CD14-positive monocyte (primary cell): ENCODE measurements around the gene TNFRSF1A. TPM values are rescaled to one million over a fixed set of nuclear protein-coding genes. Genes with fewer than 3 reads are reported as not detected.

Source experiments
- DNase-seq, 3 donors: peaks; one replicate each; pipeline ENCODE4 v3.0.0-alpha.2; 2011 to 2022
- H2AFZ ChIP-seq: 2 replicates; pipeline ENCODE4 v1.6.0; 2012; ENCODE audit warnings: mild to moderate bottlenecking, low read depth, low read length, inconsistent platforms; ENCODE audit not compliant: insufficient read depth, poor library complexity, severe bottlenecking
- H3K27ac ChIP-seq, 2 donors: 1 replicate in 1 of 2; 2 replicates in 1 of 2; pipeline ENCODE4 v1.5.1; 2012 to 2013; ENCODE audit warnings: low read length in 2 of 2, control low read depth in 1 of 2, inconsistent platforms in 1 of 2, low read depth in 1 of 2, mild to moderate bottlenecking in 1 of 2
- H3K27me3 ChIP-seq, 2 donors: one replicate each; pipeline versions ENCODE4 v1.6.0 to v1.6.1; 2011 to 2013; ENCODE audit warnings: low read length in 2 of 2; ENCODE audit not compliant: control insufficient read depth in 2 of 2, insufficient read depth in 2 of 2
- H3K36me3 ChIP-seq, 2 donors: replicated peaks in 1 of 2; 1 replicate in 1 of 2; 2 replicates in 1 of 2; pipeline versions ENCODE4 v1.5.1 to v1.6.1; 2012 to 2013; ENCODE audit warnings: low read length in 2 of 2, control low read depth in 1 of 2, inconsistent platforms in 1 of 2, mild to moderate bottlenecking in 1 of 2; ENCODE audit not compliant: insufficient read depth in 2 of 2, control insufficient read depth in 1 of 2
- H3K4me1 ChIP-seq, 2 donors: 1 replicate in 1 of 2; 2 replicates in 1 of 2; pipeline versions ENCODE4 v1.5.1 to v1.6.1; 2012 to 2013; ENCODE audit warnings: low read length in 2 of 2, control low read depth in 1 of 2, inconsistent platforms in 1 of 2, mild to moderate bottlenecking in 1 of 2, moderate library complexity in 1 of 2; ENCODE audit not compliant: insufficient read depth in 2 of 2, control insufficient read depth in 1 of 2
- H3K4me2 ChIP-seq: replicated peaks from 2 replicates; pipeline ENCODE3; 2012; ENCODE audit warnings: low read length, moderate library complexity, mild to moderate bottlenecking; ENCODE audit not compliant: poor library complexity, severe bottlenecking; ENCODE audit errors: extremely low read depth
- H3K4me3 ChIP-seq, 3 experiments: fragments of 200-600 bp in 1 of 3; sonication (generic) in 1 of 3; replicated peaks in 1 of 3; 1 replicate in 2 of 3; 2 replicates in 1 of 3; pipeline ENCODE4 v1.5.1; 2011 to 2013; ENCODE audit warnings: low read length in 3 of 3, mild to moderate bottlenecking in 3 of 3, control low read depth in 2 of 3, low read depth in 2 of 3, inconsistent platforms in 1 of 3, moderate library complexity in 1 of 3
- H3K79me2 ChIP-seq: 2 replicates; pipeline ENCODE4 v1.6.0; 2012; ENCODE audit warnings: mild to moderate bottlenecking, control low read depth, inconsistent platforms, low read length, moderate library complexity; ENCODE audit not compliant: insufficient read depth
- H3K9ac ChIP-seq: 2 replicates; pipeline ENCODE4 v1.6.0; 2017; ENCODE audit warnings: low read length, mild to moderate bottlenecking; ENCODE audit not compliant: insufficient read depth, poor library complexity, severe bottlenecking
- H3K9me3 ChIP-seq, 2 donors: replicated peaks in 1 of 2; 1 replicate in 1 of 2; 2 replicates in 1 of 2; pipeline versions ENCODE4 v1.5.1 to v1.6.1; 2012 to 2013; ENCODE audit warnings: low read length in 2 of 2, control low read depth in 1 of 2; ENCODE audit not compliant: control insufficient read depth in 1 of 2, insufficient read depth in 1 of 2
- H4K20me1 ChIP-seq: 2 replicates; pipeline ENCODE4 v1.6.0; 2012; ENCODE audit warnings: mild to moderate bottlenecking, low read length, control low read depth, moderate library complexity; ENCODE audit not compliant: insufficient read depth
- H3K27ac Mint-ChIP-seq, 7 donors: one replicate each; pipeline ENCODE4 v1.8.0; 2020; ENCODE audit warnings: mild to moderate bottlenecking in 7 of 7, mixed read lengths in 7 of 7, moderate library complexity in 6 of 7, inconsistent platforms in 2 of 7
- H3K27me3 Mint-ChIP-seq, 3 donors: one replicate each; pipeline ENCODE4 v1.8.0; 2021 to 2022; ENCODE audit warnings: low read depth in 3 of 3, mild to moderate bottlenecking in 3 of 3, mixed read lengths in 3 of 3, moderate library complexity in 3 of 3, inconsistent platforms in 1 of 3
- H3K36me3 Mint-ChIP-seq, 2 donors: one replicate each; pipeline ENCODE4 v1.8.0; 2020; ENCODE audit warnings: mixed read lengths in 2 of 2, inconsistent platforms in 1 of 2, mild to moderate bottlenecking in 1 of 2
- H3K4me1 Mint-ChIP-seq: one replicate; pipeline ENCODE4 v1.8.0; 2020; ENCODE audit warnings: mild to moderate bottlenecking, mixed read lengths
- H3K4me3 Mint-ChIP-seq, 2 donors: one replicate each; pipeline ENCODE4 v1.8.0; 2020; ENCODE audit warnings: mild to moderate bottlenecking in 2 of 2, mixed read lengths in 2 of 2, moderate library complexity in 1 of 2
- H3K9me3 Mint-ChIP-seq, 7 donors: one replicate each; pipeline ENCODE4 v1.8.0; 2020 to 2022; ENCODE audit warnings: mixed read lengths in 7 of 7, mild to moderate bottlenecking in 6 of 7, moderate library complexity in 6 of 7, inconsistent platforms in 2 of 7
- whole genome bisulfite sequencing: methylation state at CpG from one replicate; pipeline ENCODE4 v1.1.5; 2013; ENCODE audit warnings: missing lambda C conversion rate; ENCODE audit not compliant: insufficient coverage; 5-methylcytosine and 5-hydroxymethylcytosine counted together
- intact Hi-C, 2 donors: fragments of 100-400 bp; cut with micrococcal nuclease; formaldehyde crosslinking; loops; one replicate each; pipeline versions ENCODE4 v1.15.0 to v1.15.1; 2023
- polyA plus RNA-seq, 3 donors: library from polyadenylated mRNA; depleted of rRNA in 1 of 3; unstranded in 2 of 3; stranded (reverse) in 1 of 3; fragments of 300-500 nt in 2 of 3; fragments of >200 nt in 1 of 3; fragmentation: Illumina TruSeq in 2 of 3; gene quantifications; 1 replicate in 2 of 3; 2 replicates in 1 of 3; pipeline ENCODE4 v1.2.3, GENCODE V29; 2012 to 2021
- TF ChIP-seq, protein P1 (sequence below): fragments of 200-600 bp; IDR thresholded peaks from one replicate; pipeline ENCODE4 v1.8.0; 2022; ENCODE audit warnings: antibody characterized with exemption, mild to moderate bottlenecking

Gene TNFRSF1A
- polyA plus RNA-seq, 3 donors = 108 to 157 (median 152) TPM

DNA sequence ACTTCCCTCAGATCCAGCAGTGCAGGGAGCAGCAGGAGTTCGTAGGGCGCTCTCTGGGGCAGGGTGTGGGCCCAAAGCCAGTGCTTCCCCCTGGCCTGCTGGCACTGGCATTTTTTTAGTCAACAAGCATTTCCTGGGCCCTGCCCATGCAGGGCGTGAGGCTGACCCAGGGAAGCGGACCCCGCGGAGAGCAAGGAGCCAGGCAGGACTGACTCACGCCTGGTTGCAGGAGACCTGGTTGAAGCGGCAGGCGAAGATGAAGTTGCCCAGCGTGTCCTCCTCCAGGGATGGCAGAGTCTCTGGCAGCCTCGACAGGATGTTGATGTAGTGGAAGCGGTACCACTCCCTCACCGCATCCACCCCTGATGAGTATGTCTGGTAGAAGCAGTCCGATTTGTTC, 20.0 kb upstream of the TNFRSF1A start:
- peaks cover 0 to 2% (median 0%) of the 10 kb centered on the region in 7 donors for H3K9me3 Mint-ChIP-seq
- no peak overlapping the region for H2AFZ ChIP-seq
- intact Hi-C loops = no loop called here
- TF ChIP-seq, protein P1, sequence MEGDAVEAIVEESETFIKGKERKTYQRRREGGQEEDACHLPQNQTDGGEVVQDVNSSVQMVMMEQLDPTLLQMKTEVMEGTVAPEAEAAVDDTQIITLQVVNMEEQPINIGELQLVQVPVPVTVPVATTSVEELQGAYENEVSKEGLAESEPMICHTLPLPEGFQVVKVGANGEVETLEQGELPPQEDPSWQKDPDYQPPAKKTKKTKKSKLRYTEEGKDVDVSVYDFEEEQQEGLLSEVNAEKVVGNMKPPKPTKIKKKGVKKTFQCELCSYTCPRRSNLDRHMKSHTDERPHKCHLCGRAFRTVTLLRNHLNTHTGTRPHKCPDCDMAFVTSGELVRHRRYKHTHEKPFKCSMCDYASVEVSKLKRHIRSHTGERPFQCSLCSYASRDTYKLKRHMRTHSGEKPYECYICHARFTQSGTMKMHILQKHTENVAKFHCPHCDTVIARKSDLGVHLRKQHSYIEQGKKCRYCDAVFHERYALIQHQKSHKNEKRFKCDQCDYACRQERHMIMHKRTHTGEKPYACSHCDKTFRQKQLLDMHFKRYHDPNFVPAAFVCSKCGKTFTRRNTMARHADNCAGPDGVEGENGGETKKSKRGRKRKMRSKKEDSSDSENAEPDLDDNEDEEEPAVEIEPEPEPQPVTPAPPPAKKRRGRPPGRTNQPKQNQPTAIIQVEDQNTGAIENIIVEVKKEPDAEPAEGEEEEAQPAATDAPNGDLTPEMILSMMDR = no peak
- H3K9ac ChIP-seq = no peak overlapping the region
- peaks cover 8% of the 10 kb centered on the region for H3K79me2 ChIP-seq
- 35% methylated on average over 10 of the region's 14 CpGs for WGBS
- H3K36me3 Mint-ChIP-seq = no peaks in the 10 kb centered on the region
- H3K27me3 ChIP-seq = no peaks in the 10 kb centered on the region
- H3K27me3 Mint-ChIP-seq = no peaks in the 10 kb centered on the region
- H3K4me3 ChIP-seq = peak overlapping the region in 1 of 3 experiments; percentile 32
- peak overlapping the region; percentile 18 to 74 for H3K4me3 Mint-ChIP-seq
- no peaks in the 10 kb centered on the region for H3K36me3 ChIP-seq
- peak overlapping the region; percentile 2 to 23 for H3K27ac ChIP-seq
- H3K4me1 ChIP-seq = peaks cover 50 to 76% of the 10 kb centered on the region in 2 donors
- H3K9me3 ChIP-seq = no peaks in the 10 kb centered on the region
- peaks cover 61% of the 10 kb centered on the region for H3K4me1 Mint-ChIP-seq
- H3K4me2 ChIP-seq = peak overlapping the region; percentile 21
- peak overlapping the region; percentile 13 to 87 (median 75) for H3K27ac Mint-ChIP-seq
- peak; percentile 73 to 81 (median 78) for DNase-seq
- no peaks in the 10 kb centered on the region for H4K20me1 ChIP-seq

DNA sequence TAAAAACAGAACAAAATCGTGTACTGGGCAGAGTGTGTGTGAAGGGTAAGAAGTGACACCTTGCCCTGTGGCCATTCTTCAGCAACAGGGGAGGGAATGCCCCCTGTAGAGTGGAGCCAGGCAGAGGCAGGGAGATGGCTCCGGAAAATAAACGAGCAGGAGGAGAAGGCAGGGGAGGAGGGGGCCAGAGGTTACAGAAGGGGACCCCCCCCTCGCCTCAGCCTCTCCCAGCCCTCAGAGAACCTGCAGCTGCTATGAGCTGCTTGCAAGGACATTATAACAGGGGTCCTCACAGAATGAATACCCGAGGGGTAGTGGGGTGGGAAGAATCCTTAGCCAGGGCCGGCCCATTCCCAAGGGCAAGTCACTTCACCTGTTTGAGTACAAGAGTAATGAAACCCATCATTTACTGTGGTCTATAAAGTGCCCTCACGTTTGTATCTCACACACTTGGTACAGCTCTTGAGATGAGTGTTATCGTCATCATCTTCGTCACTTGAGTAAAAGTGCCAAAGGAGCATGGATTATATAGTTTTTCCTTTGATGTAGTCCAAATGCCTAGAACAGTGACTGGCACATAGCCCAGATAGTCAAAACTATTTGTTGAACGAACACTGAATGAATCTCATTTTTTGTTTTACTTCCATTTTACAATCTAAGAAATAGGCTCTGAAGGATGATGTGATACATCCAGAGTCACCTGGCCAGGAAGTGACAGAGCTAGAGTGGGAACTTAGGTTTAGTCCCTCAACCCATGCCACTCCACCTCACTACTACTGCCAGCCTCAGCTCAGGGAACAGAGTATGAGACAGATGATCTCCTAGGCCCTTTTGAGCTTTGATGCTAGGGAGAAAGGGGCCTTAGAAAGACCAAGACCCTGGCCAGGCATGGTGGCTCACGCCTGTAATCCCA, 19.0 kb upstream of the TNFRSF1A start:
- no peak overlapping the region for H2AFZ ChIP-seq
- no peaks in the 10 kb centered on the region for H3K9me3 ChIP-seq
- H3K27ac ChIP-seq = no peak overlapping the region
- Mint-ChIP-seq H3K9me3 (peaks cover 0 to 4% (median 0%) of the 10 kb centered on the region in 7 donors), H3K27me3 (no peaks in the 10 kb centered on the region), H3K4me3 (no peak overlapping the region), H3K4me1 (peaks cover 71% of the 10 kb centered on the region), H3K27ac (peak overlapping the region in 5 of 7 donors; percentile 7 to 76 (median 49)), H3K36me3 (no peaks in the 10 kb centered on the region)
- H3K36me3 ChIP-seq = no peaks in the 10 kb centered on the region
- intact Hi-C loops = no loop called here
- TF ChIP-seq, protein P1 = no peak
- WGBS = 79% methylated on average over 4 of the region's 11 CpGs
- H3K4me2 ChIP-seq = no peak overlapping the region
- peaks cover 8% of the 10 kb centered on the region for H3K79me2 ChIP-seq
- H4K20me1 ChIP-seq = no peaks in the 10 kb centered on the region
- peak overlapping the region in 1 of 3 experiments; percentile 32 for H3K4me3 ChIP-seq
- no peak for DNase-seq
- no peaks in the 10 kb centered on the region for H3K27me3 ChIP-seq
- peaks cover 60 to 85% of the 10 kb centered on the region in 2 donors for H3K4me1 ChIP-seq
- no peak overlapping the region for H3K9ac ChIP-seq
